GM23338 (cell line): ENCODE data around the gene TAF11L10. TPM values are rescaled to one million over a fixed set of nuclear protein-coding genes. Genes with fewer than 3 reads are reported as not detected.

ENCODE experiments used
- ATAC-seq: fragments of 200-7000 bp; cut with Tn5 transposase; 3 replicates; pipeline ENCODE4 v1.9.1; 2020
- DNase-seq: peaks from one replicate; pipeline ENCODE4 v3.0.0-alpha.2; 2015; ENCODE audit warnings: low spot score
- H2AFZ ChIP-seq: fragments of 200-600 bp; sonication (generic); 2 replicates; pipeline ENCODE4 v1.8.0; 2016; ENCODE audit warnings: antibody characterized with exemption, mild to moderate bottlenecking, moderate library complexity
- H3F3A ChIP-seq: fragments of 200-600 bp; sonication (generic); replicated peaks from 2 replicates; pipeline ENCODE4 v1.8.0; 2017; ENCODE audit warnings: antibody characterized with exemption, mixed run types, low read depth
- H3K27ac ChIP-seq: fragments of 200-600 bp; sonication (generic); 2 replicates; pipeline ENCODE4 v1.6.1; 2016; ENCODE audit warnings: low read depth
- H3K27me3 ChIP-seq: fragments of 200-600 bp; sonication (generic); 2 replicates; pipeline ENCODE4 v1.8.0; 2016; ENCODE audit warnings: mild to moderate bottlenecking, mixed run types, moderate library complexity; ENCODE audit not compliant: insufficient read depth
- H3K36me3 ChIP-seq: fragments of 200-600 bp; sonication (generic); 2 replicates; pipeline ENCODE4 v1.8.0; 2016; ENCODE audit warnings: mild to moderate bottlenecking; ENCODE audit not compliant: insufficient read depth
- H3K4me1 ChIP-seq: fragments of 200-600 bp; sonication (generic); 2 replicates; pipeline ENCODE4 v1.8.0; 2016; ENCODE audit warnings: mild to moderate bottlenecking, moderate library complexity; ENCODE audit not compliant: insufficient read depth
- H3K4me2 ChIP-seq: fragments of 200-600 bp; sonication (generic); 2 replicates; pipeline ENCODE4 v1.7.1; 2017; ENCODE audit warnings: mixed run types
- H3K4me3 ChIP-seq: fragments of 200-600 bp; sonication (generic); 2 replicates; pipeline ENCODE4 v1.6.1; 2016; ENCODE audit warnings: mixed run types
- H3K79me2 ChIP-seq: fragments of 200-600 bp; sonication (generic); replicated peaks from 2 replicates; pipeline ENCODE4 v1.8.0; 2017; ENCODE audit warnings: mild to moderate bottlenecking; ENCODE audit not compliant: insufficient read depth
- H3K9me2 ChIP-seq: fragments of 200-600 bp; sonication (generic); 2 replicates; pipeline ENCODE4 v1.8.0; 2017; ENCODE audit not compliant: insufficient read depth
- H4K20me1 ChIP-seq: fragments of 200-600 bp; sonication (generic); replicated peaks from 2 replicates; pipeline ENCODE4 v1.8.0; 2017; ENCODE audit warnings: mild to moderate bottlenecking; ENCODE audit not compliant: insufficient read depth
- H3K27ac Mint-ChIP-seq: 2 replicates; pipeline ENCODE4 v1.8.0; 2020; ENCODE audit warnings: inconsistent platforms, mild to moderate bottlenecking, moderate library complexity, mixed read lengths
- H3K27me3 Mint-ChIP-seq: 3 replicates; pipeline ENCODE4 v1.8.0; 2022; ENCODE audit warnings: low read depth, mild to moderate bottlenecking, moderate library complexity, mixed read lengths, inconsistent platforms; ENCODE audit not compliant: insufficient read depth, poor library complexity
- H3K36me3 Mint-ChIP-seq: 3 replicates; pipeline ENCODE4 v1.8.0; 2021; ENCODE audit warnings: low read depth, mild to moderate bottlenecking, inconsistent platforms, moderate library complexity, mixed read lengths
- H3K4me1 Mint-ChIP-seq: 3 replicates; pipeline ENCODE4 v1.8.0; 2020; ENCODE audit warnings: mild to moderate bottlenecking, inconsistent platforms, mixed read lengths
- H3K4me3 Mint-ChIP-seq: 3 replicates; pipeline ENCODE4 v1.8.0; 2021; ENCODE audit warnings: moderate library complexity, mild to moderate bottlenecking, inconsistent platforms, mixed read lengths
- H3K9me3 Mint-ChIP-seq: 3 replicates; pipeline ENCODE4 v1.8.0; 2020; ENCODE audit warnings: moderate library complexity, mild to moderate bottlenecking, inconsistent platforms, mixed read lengths
- ETS1 ChIP-seq: IDR thresholded peaks from 2 replicates; pipeline ENCODE4 v1.6.1; 2016; ENCODE audit warnings: antibody characterized with exemption
- EZH2 ChIP-seq: fragments of 200-600 bp; sonication (generic); IDR thresholded peaks from one replicate; pipeline ENCODE4 v1.8.0; 2017; ENCODE audit warnings: antibody characterized with exemption, mild to moderate bottlenecking, low read depth; ENCODE audit not compliant: unreplicated experiment
- JUNB ChIP-seq: IDR thresholded peaks from one replicate; pipeline ENCODE4 v1.6.1; 2016; ENCODE audit warnings: antibody characterized with exemption; ENCODE audit not compliant: unreplicated experiment
- REST ChIP-seq: IDR thresholded peaks from one replicate; pipeline ENCODE4 v1.6.1; 2018; ENCODE audit warnings: antibody characterized with exemption; ENCODE audit not compliant: unreplicated experiment
- ZNF331 ChIP-seq: fragments of 250-450 bp; sonication (Bioruptor Pico); IDR thresholded peaks from 2 replicates; pipeline ENCODE4 v1.5.0; 2020; ENCODE audit warnings: low read depth, mild to moderate bottlenecking, moderate library complexity
- ZNF462 ChIP-seq: fragments of 250-450 bp; sonication (Bioruptor Pico); IDR thresholded peaks from 2 replicates; pipeline ENCODE4 v1.5.0; 2020; ENCODE audit warnings: mild to moderate bottlenecking, moderate library complexity
- polyA plus RNA-seq: library from polyadenylated mRNA; unstranded; fragments of >200 nt; fragmentation: Nextera tagmentation; extraction: Ambion mirVana; gene quantifications from 2 replicates; pipeline ENCODE4 v1.2.1, GENCODE V29; 2016
- total RNA-seq: library from RNA; depleted of rRNA; stranded (reverse); fragments of >200 nt; shearing (Covaris generic); gene quantifications from 2 replicates; pipeline ENCODE4 v1.2.3, GENCODE V29; 2014
- TF ChIP-seq, protein P1 (sequence below), 2 experiments: fragments of 200-600 bp in 1 of 2; sonication (generic) in 1 of 2; conservative IDR thresholded peaks; 2 replicates each; pipeline versions ENCODE4 v1.5.1 to v1.6.1; 2016 to 2017; ENCODE audit warnings: antibody characterized with exemption in 2 of 2, low read depth in 2 of 2, mild to moderate bottlenecking in 2 of 2, moderate library complexity in 1 of 2

TAF11L10 gene
- total and polyA plus RNA-seq, 2 experiments from 2014 or later = not detected

DNA sequence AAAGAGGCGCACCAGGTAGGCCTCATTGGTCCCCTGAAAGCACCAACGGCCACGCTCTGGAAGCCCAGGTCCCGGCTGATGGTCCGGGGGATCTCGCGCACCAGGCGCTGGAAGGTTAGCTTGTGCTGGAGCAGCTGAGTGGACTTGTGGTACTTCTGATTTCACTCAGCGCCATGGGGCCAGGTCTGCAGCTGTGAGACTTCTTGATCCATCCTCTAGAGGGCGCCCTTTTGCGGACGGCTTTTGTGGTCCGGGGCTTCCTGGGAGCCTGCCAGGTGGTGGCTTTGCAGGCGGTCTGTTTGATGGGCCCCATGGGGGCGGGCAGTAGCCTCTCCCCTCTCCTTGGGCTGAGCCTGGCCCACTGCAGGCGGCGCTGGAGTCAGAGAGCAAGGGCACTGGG, 23.0 kb upstream of the TAF11L10 start:
- H3K36me3 ChIP-seq = no peaks in the 10 kb centered on the region
- H3K27ac ChIP-seq = no peak overlapping the region
- no peak overlapping the region for H3K4me2 ChIP-seq
- TF ChIP-seq, protein P1, sequence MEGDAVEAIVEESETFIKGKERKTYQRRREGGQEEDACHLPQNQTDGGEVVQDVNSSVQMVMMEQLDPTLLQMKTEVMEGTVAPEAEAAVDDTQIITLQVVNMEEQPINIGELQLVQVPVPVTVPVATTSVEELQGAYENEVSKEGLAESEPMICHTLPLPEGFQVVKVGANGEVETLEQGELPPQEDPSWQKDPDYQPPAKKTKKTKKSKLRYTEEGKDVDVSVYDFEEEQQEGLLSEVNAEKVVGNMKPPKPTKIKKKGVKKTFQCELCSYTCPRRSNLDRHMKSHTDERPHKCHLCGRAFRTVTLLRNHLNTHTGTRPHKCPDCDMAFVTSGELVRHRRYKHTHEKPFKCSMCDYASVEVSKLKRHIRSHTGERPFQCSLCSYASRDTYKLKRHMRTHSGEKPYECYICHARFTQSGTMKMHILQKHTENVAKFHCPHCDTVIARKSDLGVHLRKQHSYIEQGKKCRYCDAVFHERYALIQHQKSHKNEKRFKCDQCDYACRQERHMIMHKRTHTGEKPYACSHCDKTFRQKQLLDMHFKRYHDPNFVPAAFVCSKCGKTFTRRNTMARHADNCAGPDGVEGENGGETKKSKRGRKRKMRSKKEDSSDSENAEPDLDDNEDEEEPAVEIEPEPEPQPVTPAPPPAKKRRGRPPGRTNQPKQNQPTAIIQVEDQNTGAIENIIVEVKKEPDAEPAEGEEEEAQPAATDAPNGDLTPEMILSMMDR (conservative IDR thresholded peaks at IDR 0.05; ENCODE audit: low read depth in 2 of 2) = peak; percentile 74 to 81
- no peak for TF ChIP-seq JUNB
- DNase-seq (peak; percentile 77), ATAC-seq (peak; percentile 97)
- Mint-ChIP-seq H3K27ac (no peak overlapping the region), H3K4me1 (no peaks in the 10 kb centered on the region), H3K27me3 (peaks cover 3% of the 10 kb centered on the region), H3K36me3 (no peaks in the 10 kb centered on the region), H3K4me3 (no peak overlapping the region), H3K9me3 (no peaks in the 10 kb centered on the region)
- H3K79me2 ChIP-seq = no peaks in the 10 kb centered on the region
- no peak overlapping the region for H3K4me3 ChIP-seq
- H3K27me3 ChIP-seq = no peaks in the 10 kb centered on the region
- H4K20me1 ChIP-seq = no peaks in the 10 kb centered on the region
- H3K4me1 ChIP-seq = no peaks in the 10 kb centered on the region
- H3K9me2 ChIP-seq = no peaks in the 10 kb centered on the region
- no peaks in the 10 kb centered on the region for H3F3A ChIP-seq
- peak overlapping the region; percentile 59; the same call in 1 of the 2 replicates for H2AFZ ChIP-seq

DNA sequence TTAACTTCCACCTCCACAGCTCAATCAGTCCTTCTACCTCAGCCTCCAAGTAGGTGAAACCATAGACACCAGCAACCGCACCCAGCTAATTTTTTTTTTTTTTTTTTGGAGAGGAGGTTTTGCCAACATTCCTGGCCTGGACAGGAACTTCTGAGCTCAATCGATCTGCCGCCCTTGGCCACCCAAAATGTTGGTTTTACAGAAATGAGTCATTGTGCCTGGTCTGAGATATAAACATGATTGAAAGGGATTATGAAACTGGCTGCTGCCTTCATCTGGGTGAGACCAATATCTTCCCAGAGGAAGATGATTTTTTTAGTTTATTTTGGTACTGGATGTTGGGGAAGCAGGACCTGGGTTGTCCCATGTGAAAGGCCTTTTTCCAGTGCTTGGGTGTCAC, 21.7 kb upstream of the TAF11L10 start:
- no peaks in the 10 kb centered on the region for H4K20me1 ChIP-seq
- no peak overlapping the region for H3K4me3 Mint-ChIP-seq
- H3K4me1 Mint-ChIP-seq = no peaks in the 10 kb centered on the region
- no peaks in the 10 kb centered on the region for H3K27me3 ChIP-seq
- H3K9me2 ChIP-seq = no peaks in the 10 kb centered on the region
- no peak overlapping the region for H3K27ac Mint-ChIP-seq
- H3K36me3 ChIP-seq = no peaks in the 10 kb centered on the region
- no peaks in the 10 kb centered on the region for H3K9me3 Mint-ChIP-seq
- no peak overlapping the region for H3K4me3 ChIP-seq
- H2AFZ ChIP-seq = no peak overlapping the region
- H3K4me1 ChIP-seq = no peaks in the 10 kb centered on the region
- H3K4me2 ChIP-seq = no peak overlapping the region
- peaks cover 3% of the 10 kb centered on the region for H3K27me3 Mint-ChIP-seq
- ATAC-seq = no peak
- no peak overlapping the region for H3K27ac ChIP-seq
- no peaks in the 10 kb centered on the region for H3F3A ChIP-seq
- no peak for DNase-seq
- H3K79me2 ChIP-seq = no peaks in the 10 kb centered on the region
- no peaks in the 10 kb centered on the region for H3K36me3 Mint-ChIP-seq
- no peak for TF ChIP-seq ZNF331 (CRISPR knock-in tag)
- TF ChIP-seq EZH2 = no peak
- no peak for TF ChIP-seq ZNF462 (CRISPR knock-in tag)
- no peak for TF ChIP-seq REST
- TF ChIP-seq ETS1 = no peak
